ENCODE data around the gene TXNDC5. TPM values are rescaled to one million over a fixed set of nuclear protein-coding genes. Genes with fewer than 3 reads are reported as not detected.

TXNDC5 gene
- total and polyA plus RNA-seq, 2 of the 13 experiments (the other 11 are each of a cell fraction or from before 2014, with no cell fraction given), result 287 to 578 TPM

DNA sequence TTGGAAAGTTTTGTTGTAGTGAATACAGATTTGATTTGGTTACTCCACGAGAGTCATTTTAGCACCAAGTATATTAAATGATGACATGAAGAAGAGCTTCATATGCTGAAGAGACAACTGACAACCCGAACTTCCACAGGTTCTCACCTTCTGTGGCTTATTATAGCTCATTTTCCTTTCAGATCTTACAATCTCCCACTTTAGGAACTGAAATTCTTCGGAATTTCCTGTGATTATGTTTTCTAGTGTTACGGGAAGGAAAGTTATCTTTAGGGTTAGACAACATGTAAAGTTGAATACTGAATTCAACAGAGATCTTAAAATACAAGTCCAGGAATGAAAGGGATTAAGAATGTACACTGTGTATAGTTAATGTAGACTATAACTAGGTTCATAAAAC, 49.6 kb upstream of the TXNDC5 start:
- H3K4me2 ChIP-seq (ENCODE audit: low read depth, low read length), result no peak overlapping the region
- H3K9ac ChIP-seq (ENCODE audit: insufficient read depth, low read depth, low read length), result no peak overlapping the region
- no peak overlapping the region for H3K27ac ChIP-seq (ENCODE audit: extremely low read length, insufficient read depth, low read length)
- intact Hi-C loops (cut with micrococcal nuclease; ENCODE audit: unreplicated experiment) (no loop called here), in situ Hi-C loops (cut with HindIII; ENCODE audit: extremely low pct_ligation_motif_present, low pct_unique_long_range_greater_than_20kb) (no loop called here)
- H3K9me3 ChIP-seq (ENCODE audit: low read length), result no peaks in the 10 kb centered on the region
- no peak for DNase-seq (ENCODE audit: low spot score)
- no peaks in the 10 kb centered on the region for H3K79me2 ChIP-seq (ENCODE audit: insufficient read depth, low read length)
- no peak for FAIRE-seq
- BruUV-seq (replicated peaks), result no TSS peak
- ChIA-PET CTCF (ENCODE audit: low intra/inter-chr PET ratio, low total read pairs) (no interaction called here), POLR2A (no interaction called here)
- no peak overlapping the region for H3K4me3 ChIP-seq (replicated peaks in 1 of 3; ENCODE audit: insufficient read depth in 1 of 3, low read depth in 2 of 3, low read length in 3 of 3)
- ATAC-seq, result no peak
- no peaks in the 10 kb centered on the region for H3K4me1 ChIP-seq (ENCODE audit: insufficient read depth, low read length)
- no peaks in the 10 kb centered on the region for H3K27me3 ChIP-seq (ENCODE audit: control insufficient read depth in 1 of 2, insufficient read depth in 2 of 2, low read length in 2 of 2)
- H3K36me3 ChIP-seq (replicated peaks in 1 of 2; ENCODE audit: control insufficient read depth in 1 of 2, insufficient read depth in 2 of 2, low read length in 2 of 2), result no peaks in the 10 kb centered on the region
- H4K20me1 ChIP-seq (ENCODE audit: insufficient read depth, low read length), result no peaks in the 10 kb centered on the region
- no peak overlapping the region for H2AFZ ChIP-seq (ENCODE audit: low read length)
- 32% methylated on average over 4 of the region's 4 CpGs for WGBS (ENCODE audit: low lambda C conversion rate)
- TF ChIP-seq SMC3 (IDR thresholded peaks at IDR 0.05; ENCODE audit: low read length) (no peak), JUND (CRISPR knock-in tag; IDR thresholded peaks at IDR 0.05) (no peak), ZNF33B (CRISPR knock-in tag; IDR thresholded peaks at IDR 0.05) (no peak), ZNF318 (CRISPR knock-in tag; IDR thresholded peaks at IDR 0.05) (no peak), XRCC5 (optimal IDR thresholded peaks at IDR 0.05; ENCODE audit: low read length) (no peak), CCAR2 (optimal IDR thresholded peaks at IDR 0.05; ENCODE audit: low read depth, low read length) (no peak), KMT2B (CRISPR knock-in tag; IDR thresholded peaks at IDR 0.05) (no peak), ZMYM4 (CRISPR knock-in tag; IDR thresholded peaks at IDR 0.05) (no peak), TMF1 (CRISPR knock-in tag; IDR thresholded peaks at IDR 0.05; ENCODE audit: low read depth) (no peak), CEBPG (CRISPR knock-in tag; IDR thresholded peaks at IDR 0.05) (no peak), NCOR1 (IDR thresholded peaks at IDR 0.05; ENCODE audit: borderline replicate concordance, low read length) (no peak), ZNF672 (CRISPR knock-in tag; IDR thresholded peaks at IDR 0.05) (no peak), PHF21A (CRISPR knock-in tag; IDR thresholded peaks at IDR 0.05) (no peak), TBX3 (IDR thresholded peaks at IDR 0.05; ENCODE audit: borderline replicate concordance) (no peak), ZNF775 (CRISPR knock-in tag; IDR thresholded peaks at IDR 0.05; ENCODE audit: borderline replicate concordance) (no peak), HDAC1 (CRISPR knock-in tag; IDR thresholded peaks at IDR 0.05) (no peak), KDM4B (CRISPR knock-in tag; IDR thresholded peaks at IDR 0.05) (no peak)
- TF ChIP-seq, protein P1, sequence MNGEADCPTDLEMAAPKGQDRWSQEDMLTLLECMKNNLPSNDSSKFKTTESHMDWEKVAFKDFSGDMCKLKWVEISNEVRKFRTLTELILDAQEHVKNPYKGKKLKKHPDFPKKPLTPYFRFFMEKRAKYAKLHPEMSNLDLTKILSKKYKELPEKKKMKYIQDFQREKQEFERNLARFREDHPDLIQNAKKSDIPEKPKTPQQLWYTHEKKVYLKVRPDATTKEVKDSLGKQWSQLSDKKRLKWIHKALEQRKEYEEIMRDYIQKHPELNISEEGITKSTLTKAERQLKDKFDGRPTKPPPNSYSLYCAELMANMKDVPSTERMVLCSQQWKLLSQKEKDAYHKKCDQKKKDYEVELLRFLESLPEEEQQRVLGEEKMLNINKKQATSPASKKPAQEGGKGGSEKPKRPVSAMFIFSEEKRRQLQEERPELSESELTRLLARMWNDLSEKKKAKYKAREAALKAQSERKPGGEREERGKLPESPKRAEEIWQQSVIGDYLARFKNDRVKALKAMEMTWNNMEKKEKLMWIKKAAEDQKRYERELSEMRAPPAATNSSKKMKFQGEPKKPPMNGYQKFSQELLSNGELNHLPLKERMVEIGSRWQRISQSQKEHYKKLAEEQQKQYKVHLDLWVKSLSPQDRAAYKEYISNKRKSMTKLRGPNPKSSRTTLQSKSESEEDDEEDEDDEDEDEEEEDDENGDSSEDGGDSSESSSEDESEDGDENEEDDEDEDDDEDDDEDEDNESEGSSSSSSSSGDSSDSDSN (CRISPR knock-in tag; IDR thresholded peaks at IDR 0.05), result no peak

All from HepG2 (cell line).